ENCODE results near the gene ZNF292.

Gene ZNF292

DNA sequence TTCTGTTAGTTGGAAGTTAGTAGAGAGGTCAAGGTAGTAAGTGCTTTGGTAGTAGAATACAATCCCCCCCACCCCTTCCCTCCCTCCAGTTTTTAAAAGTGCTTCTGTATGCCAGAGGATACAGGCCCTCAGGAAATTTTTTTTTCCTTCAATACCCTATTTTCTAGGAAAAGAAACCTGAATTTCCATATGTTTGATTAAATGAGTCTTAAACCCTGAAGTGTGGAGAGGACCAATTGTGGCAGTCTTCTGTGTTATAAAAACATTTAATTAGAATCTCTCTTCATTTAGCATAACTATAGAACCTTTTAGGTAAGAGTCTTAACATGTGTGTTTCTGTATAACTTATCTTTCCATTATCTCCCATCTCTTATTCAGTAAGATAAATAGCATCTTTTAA is 59.5 kb downstream of the ZNF292 start:
- in situ Hi-C loops (cut with HindIII; ENCODE audit: low sequenced_read_pairs) = no loop called here
- DNase-seq (ENCODE audit: low read depth) = no peak
- H3K4me3 ChIP-seq (ENCODE audit: low read depth, low read length) = no peak overlapping the region
- TF ChIP-seq, protein P1, sequence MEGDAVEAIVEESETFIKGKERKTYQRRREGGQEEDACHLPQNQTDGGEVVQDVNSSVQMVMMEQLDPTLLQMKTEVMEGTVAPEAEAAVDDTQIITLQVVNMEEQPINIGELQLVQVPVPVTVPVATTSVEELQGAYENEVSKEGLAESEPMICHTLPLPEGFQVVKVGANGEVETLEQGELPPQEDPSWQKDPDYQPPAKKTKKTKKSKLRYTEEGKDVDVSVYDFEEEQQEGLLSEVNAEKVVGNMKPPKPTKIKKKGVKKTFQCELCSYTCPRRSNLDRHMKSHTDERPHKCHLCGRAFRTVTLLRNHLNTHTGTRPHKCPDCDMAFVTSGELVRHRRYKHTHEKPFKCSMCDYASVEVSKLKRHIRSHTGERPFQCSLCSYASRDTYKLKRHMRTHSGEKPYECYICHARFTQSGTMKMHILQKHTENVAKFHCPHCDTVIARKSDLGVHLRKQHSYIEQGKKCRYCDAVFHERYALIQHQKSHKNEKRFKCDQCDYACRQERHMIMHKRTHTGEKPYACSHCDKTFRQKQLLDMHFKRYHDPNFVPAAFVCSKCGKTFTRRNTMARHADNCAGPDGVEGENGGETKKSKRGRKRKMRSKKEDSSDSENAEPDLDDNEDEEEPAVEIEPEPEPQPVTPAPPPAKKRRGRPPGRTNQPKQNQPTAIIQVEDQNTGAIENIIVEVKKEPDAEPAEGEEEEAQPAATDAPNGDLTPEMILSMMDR (IDR thresholded peaks at IDR 0.05; ENCODE audit: low read depth, low read length, missing control alignments) = no peak

DNA sequence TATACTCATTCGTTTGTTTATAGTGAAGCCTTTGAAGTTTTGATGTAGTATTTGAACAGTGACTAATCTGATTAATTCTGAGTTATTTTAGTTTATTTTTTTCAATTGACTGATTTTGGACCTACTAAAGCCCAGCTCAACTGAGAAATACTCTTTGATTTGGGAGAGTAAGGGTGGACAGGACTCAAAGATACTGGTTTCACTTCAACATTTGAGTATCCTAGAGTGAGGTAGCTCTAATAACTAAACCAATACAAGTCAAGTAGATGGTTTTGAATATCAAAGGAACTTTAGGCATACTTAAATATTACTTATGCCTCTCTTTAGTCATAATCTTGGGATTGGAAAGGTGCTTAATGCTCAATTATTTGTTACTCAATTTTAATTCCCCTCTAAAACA is 65.6 kb downstream of the ZNF292 start:
- H3K4me3 ChIP-seq (ENCODE audit: low read depth, low read length) = no peak overlapping the region
- TF ChIP-seq, protein P1 (IDR thresholded peaks at IDR 0.05; ENCODE audit: low read depth, low read length, missing control alignments) = no peak
- no peak for DNase-seq (ENCODE audit: low read depth)
- in situ Hi-C loops (cut with HindIII; ENCODE audit: low sequenced_read_pairs) = no loop called here

DNA sequence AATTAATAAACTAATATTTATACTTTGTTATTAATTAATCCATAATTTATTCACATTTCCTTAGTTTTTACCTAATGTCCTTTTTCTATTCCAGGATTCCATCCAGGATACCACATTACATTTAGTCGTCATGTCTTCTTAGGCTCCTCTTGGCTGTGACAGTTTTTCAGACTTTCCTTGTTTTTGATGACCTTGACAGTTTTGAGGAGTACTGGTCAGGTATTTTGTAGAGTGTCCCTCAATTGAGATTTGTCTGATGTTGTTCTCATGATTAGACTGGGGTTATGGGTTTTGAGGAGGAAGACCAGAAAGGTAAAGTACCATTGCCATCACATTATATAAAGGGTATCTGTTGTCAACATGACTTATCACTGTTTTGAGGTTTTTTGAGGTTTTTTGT is 67.3 kb downstream of the ZNF292 start:
- DNase-seq (ENCODE audit: low read depth) = no peak
- in situ Hi-C loops (cut with HindIII; ENCODE audit: low sequenced_read_pairs) = no loop called here
- TF ChIP-seq, protein P1 (IDR thresholded peaks at IDR 0.05; ENCODE audit: low read depth, low read length, missing control alignments) = no peak
- no peak overlapping the region for H3K4me3 ChIP-seq (ENCODE audit: low read depth, low read length)

DNA sequence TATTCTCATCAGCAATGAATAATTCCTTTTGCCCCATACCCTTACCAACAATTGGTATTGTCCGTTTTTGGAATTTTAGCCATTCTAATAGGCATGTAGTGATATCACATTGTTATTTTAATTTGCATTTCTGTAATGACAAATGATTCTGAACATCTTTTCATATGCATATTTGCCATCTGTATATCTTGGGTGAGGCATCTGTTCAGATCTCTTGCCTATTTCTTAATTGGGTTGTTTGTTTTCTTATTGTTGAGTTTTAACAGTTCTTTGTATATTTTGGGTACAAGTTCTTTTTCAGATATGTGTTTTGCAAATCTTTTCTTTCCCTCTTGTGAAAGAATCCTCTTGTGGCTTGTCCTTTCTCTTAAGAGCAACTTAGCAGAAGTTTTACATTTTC is 69.6 kb downstream of the ZNF292 start:
- TF ChIP-seq, protein P1 (IDR thresholded peaks at IDR 0.05; ENCODE audit: low read depth, low read length, missing control alignments) = no peak
- H3K4me3 ChIP-seq (ENCODE audit: low read depth, low read length) = no peak overlapping the region
- in situ Hi-C loops (cut with HindIII; ENCODE audit: low sequenced_read_pairs) = no loop called here
- DNase-seq (ENCODE audit: low read depth) = no peak

DNA sequence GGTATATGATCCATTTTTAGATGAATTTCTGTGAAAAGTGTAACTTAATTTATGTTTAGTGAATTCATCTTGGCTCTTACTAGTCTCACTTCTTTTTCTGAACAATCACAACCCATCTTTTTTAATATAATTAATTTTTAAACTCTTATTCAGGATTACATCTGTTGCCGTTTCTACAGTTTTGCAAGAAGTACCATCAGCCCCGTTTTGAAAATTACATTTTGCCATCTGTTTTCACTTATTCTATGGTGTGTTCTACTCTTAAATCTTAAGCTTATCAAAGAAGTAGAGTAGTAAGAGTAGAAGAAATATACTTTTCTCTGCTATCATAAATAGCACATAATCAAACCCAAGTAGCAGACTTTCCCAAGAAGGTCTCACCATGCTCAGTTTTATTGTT is 70.1 kb downstream of the ZNF292 start:
- in situ Hi-C loops (cut with HindIII; ENCODE audit: low sequenced_read_pairs) = no loop called here
- TF ChIP-seq, protein P1 (IDR thresholded peaks at IDR 0.05; ENCODE audit: low read depth, low read length, missing control alignments) = no peak
- DNase-seq (ENCODE audit: low read depth) = no peak
- H3K4me3 ChIP-seq (ENCODE audit: low read depth, low read length) = no peak overlapping the region

DNA sequence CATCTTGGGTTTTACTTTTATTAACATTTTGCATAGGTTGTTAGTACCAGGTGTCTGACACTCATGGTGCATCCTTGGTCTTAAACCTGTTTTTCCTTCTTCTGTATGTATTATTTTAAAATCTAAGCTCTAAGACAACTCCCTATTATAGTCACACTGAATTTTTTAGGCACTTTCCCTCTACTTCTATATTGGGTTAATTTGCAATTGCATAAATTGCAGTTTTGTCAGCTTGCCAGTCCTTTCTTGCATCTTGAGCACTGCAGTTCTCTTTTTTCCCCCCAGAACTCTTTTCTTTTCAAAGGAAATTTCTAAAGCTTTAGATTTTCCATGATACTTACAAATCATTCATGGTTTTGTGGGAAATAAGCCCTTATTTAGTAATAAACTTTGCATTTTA is 70.6 kb downstream of the ZNF292 start:
- in situ Hi-C loops (cut with HindIII; ENCODE audit: low sequenced_read_pairs) = no loop called here
- no peak overlapping the region for H3K4me3 ChIP-seq (ENCODE audit: low read depth, low read length)
- TF ChIP-seq, protein P1 (IDR thresholded peaks at IDR 0.05; ENCODE audit: low read depth, low read length, missing control alignments) = no peak
- no peak for DNase-seq (ENCODE audit: low read depth)

DNA sequence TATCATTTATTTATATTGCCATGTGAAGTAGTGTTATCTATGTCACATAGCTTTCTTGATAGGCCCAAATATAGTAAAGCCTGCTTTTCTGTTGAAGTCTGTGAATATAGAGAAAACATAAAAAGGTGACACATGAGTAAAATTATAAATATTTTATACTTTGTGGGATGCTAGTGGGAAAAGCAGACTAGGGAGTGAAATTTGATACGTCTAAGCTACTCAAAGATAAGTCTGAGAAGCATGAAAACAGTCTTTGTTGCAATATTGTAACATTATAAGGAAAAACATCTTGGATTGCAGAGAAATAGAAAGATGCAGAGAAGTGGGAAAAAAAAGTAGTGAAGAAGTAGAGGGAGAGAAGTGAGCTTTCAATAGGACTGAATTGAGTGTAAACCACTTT is 75.4 kb downstream of the ZNF292 start:
- TF ChIP-seq, protein P1 (IDR thresholded peaks at IDR 0.05; ENCODE audit: low read depth, low read length, missing control alignments) = no peak
- DNase-seq (ENCODE audit: low read depth) = no peak
- in situ Hi-C loops (cut with HindIII; ENCODE audit: low sequenced_read_pairs) = no loop called here
- no peak overlapping the region for H3K4me3 ChIP-seq (ENCODE audit: low read depth, low read length)

Data from astrocyte of the cerebellum (primary cell).